IMR-90 (cell line): ENCODE data around the gene ITGA1. TPM values are rescaled to one million over a fixed set of nuclear protein-coding genes. Genes with fewer than 3 reads are reported as not detected.

Experiments
- ATAC-seq: fragments of 200-7000 bp; cut with Tn5 transposase; 2 replicates; pipeline ENCODE4 v1.9.1; 2020; ENCODE audit warnings: low read depth, mild to moderate bottlenecking, moderate library complexity
- BruUV-seq: library from RNA; stranded (reverse); fragments of 400-500 nt; replicated peaks from 2 replicates; lab custom pipeline; 2021; lab: Mats Ljungman, UMichigan
- CTCF ChIA-PET: fragments of 300-600 bp; formaldehyde crosslinking; extraction: SDS; loops from one replicate; lab custom pipeline; 2021; ENCODE audit warnings: antibody characterized with exemption; lab: Yijun Ruan, JAX
- POLR2A ChIA-PET: fragments of 300-600 bp; sonication (Branson Sonifier 250); formaldehyde crosslinking; loops from one replicate; lab custom pipeline; 2022; ENCODE audit warnings: antibody characterized with exemption; ENCODE audit not compliant: unreplicated experiment; lab: Charles Lee
- DNase-seq: peaks from one replicate; pipeline ENCODE4 v3.0.0; 2013
- H2AFZ ChIP-seq: replicated peaks from 2 replicates; pipeline ENCODE3; 2013; ENCODE audit warnings: low read length, mild to moderate bottlenecking; ENCODE audit not compliant: poor library complexity
- H2AK5ac ChIP-seq: 2 replicates; pipeline ENCODE4 v1.6.1; 2013; ENCODE audit warnings: low read depth, low read length, inconsistent platforms
- H2AK9ac ChIP-seq: replicated peaks from 2 replicates; pipeline ENCODE3; 2013; ENCODE audit warnings: mild to moderate bottlenecking, low read depth, low read length, moderate library complexity; ENCODE audit not compliant: poor library complexity
- H2BK120ac ChIP-seq: 2 replicates; pipeline ENCODE4 v1.6.1; 2013; ENCODE audit warnings: low read depth, low read length, inconsistent platforms
- H2BK15ac ChIP-seq: 3 replicates; pipeline ENCODE4 v1.6.1; 2013; ENCODE audit warnings: low read depth, low read length, inconsistent platforms
- H2BK20ac ChIP-seq: 2 replicates; pipeline ENCODE4 v1.6.1; 2013; ENCODE audit warnings: low read depth, mild to moderate bottlenecking, inconsistent platforms, low read length, moderate library complexity
- H2BK5ac ChIP-seq: 2 replicates; pipeline ENCODE4 v1.6.1; 2013; ENCODE audit warnings: mild to moderate bottlenecking, low read depth, low read length, inconsistent platforms; ENCODE audit not compliant: poor library complexity, severe bottlenecking
- H3K14ac ChIP-seq: replicated peaks from 2 replicates; pipeline ENCODE4 v1.6.1; 2013; ENCODE audit warnings: low read depth, low read length, inconsistent platforms
- H3K18ac ChIP-seq: 2 replicates; pipeline ENCODE4 v1.6.1; 2013; ENCODE audit warnings: low read depth, low read length, control low read depth
- H3K23ac ChIP-seq: 2 replicates; pipeline ENCODE4 v1.6.1; 2013; ENCODE audit warnings: low read depth, low read length, inconsistent platforms
- H3K27ac ChIP-seq: 2 replicates; pipeline ENCODE4 v1.5.1; 2013; ENCODE audit warnings: mild to moderate bottlenecking, control low read depth, low read length; ENCODE audit not compliant: insufficient read depth
- H3K27me3 ChIP-seq: 2 replicates; pipeline ENCODE4 v1.6.1; 2013; ENCODE audit warnings: low read length; ENCODE audit not compliant: control insufficient read depth, insufficient read depth
- H3K36me3 ChIP-seq: 2 replicates; pipeline ENCODE4 v1.6.1; 2013; ENCODE audit warnings: low read length, mixed read lengths; ENCODE audit not compliant: control insufficient read depth, insufficient read depth
- H3K4ac ChIP-seq: 2 replicates; pipeline ENCODE4 v1.6.1; 2013; ENCODE audit warnings: low read depth, low read length, inconsistent platforms
- H3K4me1 ChIP-seq: 2 replicates; pipeline ENCODE4 v1.6.1; 2013; ENCODE audit warnings: low read length, mixed read lengths; ENCODE audit not compliant: control insufficient read depth, insufficient read depth
- H3K4me2 ChIP-seq: 2 replicates; pipeline ENCODE4 v1.6.1; 2013; ENCODE audit warnings: low read depth, mild to moderate bottlenecking, control low read depth, low read length, moderate library complexity
- H3K4me3 ChIP-seq: 2 replicates; pipeline ENCODE4 v1.5.1; 2013; ENCODE audit warnings: low read depth, mild to moderate bottlenecking, control low read depth, low read length, moderate library complexity; ENCODE audit not compliant: insufficient read depth
- H3K56ac ChIP-seq: 2 replicates; pipeline ENCODE4 v1.6.1; 2013; ENCODE audit warnings: low read length, inconsistent platforms; ENCODE audit not compliant: insufficient read depth; ENCODE audit errors: extremely low read depth
- H3K79me1 ChIP-seq, 2 experiments: 2 replicates each; pipeline ENCODE4 v1.6.1; 2013; ENCODE audit warnings: low read length in 2 of 2, inconsistent platforms in 1 of 2, low read depth in 1 of 2
- H3K9ac ChIP-seq: 2 replicates; pipeline ENCODE4 v1.6.1; 2013; ENCODE audit warnings: low read depth, low read length, control low read depth
- H3K9me1 ChIP-seq: 2 replicates; pipeline ENCODE4 v1.6.1; 2013; ENCODE audit warnings: low read length, inconsistent platforms; ENCODE audit not compliant: insufficient read depth
- H3K9me3 ChIP-seq: 2 replicates; pipeline ENCODE4 v1.6.1; 2013; ENCODE audit warnings: low read length; ENCODE audit not compliant: control insufficient read depth, insufficient read depth
- H4K20me1 ChIP-seq: 2 replicates; pipeline ENCODE4 v1.6.1; 2013; ENCODE audit warnings: low read length, inconsistent platforms; ENCODE audit not compliant: insufficient read depth
- H4K5ac ChIP-seq: 2 replicates; pipeline ENCODE4 v1.6.1; 2013; ENCODE audit warnings: mild to moderate bottlenecking, low read depth, low read length, control low read depth
- H4K8ac ChIP-seq, 2 experiments: 2 replicates each; pipeline ENCODE4 v1.6.1; 2013; ENCODE audit warnings: low read depth in 2 of 2, low read length in 2 of 2, control low read depth in 1 of 2, inconsistent platforms in 1 of 2
- H4K91ac ChIP-seq: 2 replicates; pipeline ENCODE4 v1.6.1; 2013; ENCODE audit warnings: low read depth, low read length, inconsistent platforms; ENCODE audit not compliant: insufficient read depth
- BHLHE40 ChIP-seq: fragments of 150-350 bp; IDR thresholded peaks from 2 replicates; pipeline ENCODE4 v1.6.1; 2016; ENCODE audit warnings: mild to moderate bottlenecking, low read depth, low read length
- CEBPB ChIP-seq: IDR thresholded peaks from 2 replicates; pipeline ENCODE4 v1.6.1; 2012; ENCODE audit warnings: low read depth, low read length, improper control_type of control experiment
- CHD1 ChIP-seq: IDR thresholded peaks from 2 replicates; pipeline ENCODE4 v1.6.1; 2012; ENCODE audit warnings: low read depth, low read length, improper control_type of control experiment
- FOS ChIP-seq: fragments of 150-350 bp; IDR thresholded peaks from 2 replicates; pipeline ENCODE4 v1.6.1; 2016; ENCODE audit warnings: low read depth, low read length
- MAFK ChIP-seq: IDR thresholded peaks from 2 replicates; pipeline ENCODE4 v1.6.1; 2012; ENCODE audit warnings: low read depth, low read length, improper control_type of control experiment
- MAZ ChIP-seq: IDR thresholded peaks from 2 replicates; pipeline ENCODE4 v1.6.1; 2012; ENCODE audit warnings: low read depth, mild to moderate bottlenecking, low read length, improper control_type of control experiment, moderate library complexity, borderline replicate concordance
- MXI1 ChIP-seq: IDR thresholded peaks from 2 replicates; pipeline ENCODE4 v1.6.1; 2012; ENCODE audit warnings: low read depth, mild to moderate bottlenecking, low read length, moderate library complexity, borderline replicate concordance
- NFE2L2 ChIP-seq: fragments of 150-350 bp; IDR thresholded peaks from 2 replicates; pipeline ENCODE4 v1.6.1; 2016; ENCODE audit warnings: low read depth, mild to moderate bottlenecking, low read length
- POLR2A ChIP-seq: IDR thresholded peaks from 2 replicates; pipeline ENCODE4 v1.6.1; 2012; ENCODE audit warnings: mild to moderate bottlenecking, low read depth, low read length
- RAD21 ChIP-seq: IDR thresholded peaks from 2 replicates; pipeline ENCODE4 v1.6.1; 2012; ENCODE audit warnings: low read length, improper control_type of control experiment
- RCOR1 ChIP-seq: IDR thresholded peaks from 2 replicates; pipeline ENCODE4 v1.6.1; 2012; ENCODE audit warnings: mild to moderate bottlenecking, low read length, improper control_type of control experiment; ENCODE audit not compliant: insufficient replicate concordance
- RFX5 ChIP-seq: IDR thresholded peaks from 2 replicates; pipeline ENCODE4 v1.8.0; 2012; ENCODE audit warnings: low read depth, mild to moderate bottlenecking, low read length, moderate library complexity
- USF2 ChIP-seq: fragments of 150-350 bp; IDR thresholded peaks from 2 replicates; pipeline ENCODE4 v1.6.1; 2017; ENCODE audit warnings: mild to moderate bottlenecking, antibody characterized with exemption, low read length, low read depth
- WGBS, 2 experiments: methylation state at CpG; one replicate each; pipeline versions ENCODE4 v1.1.5 to v1.1.7; 2013; ENCODE audit warnings: missing lambda C conversion rate in 2 of 2; ENCODE audit not compliant: insufficient read length in 1 of 2; ENCODE audit errors: extremely low coverage in 2 of 2; 5-methylcytosine and 5-hydroxymethylcytosine counted together
- dilution Hi-C: fragments of 300-500 bp; cut with HindIII; formaldehyde crosslinking; loops from one replicate; pipeline ENCODE4 v1.14.3; 2018; ENCODE audit warnings: low sequenced_read_pairs; ENCODE audit not compliant: unreplicated experiment
- in situ Hi-C: fragments of 300-500 bp; cut with MboI; formaldehyde crosslinking; loops from 3 replicates; pipeline ENCODE4 v1.14.3; 2019; ENCODE audit warnings: low sequenced_read_pairs, inconsistent platforms, mixed read lengths
- intact Hi-C: fragments of 100-400 bp; cut with micrococcal nuclease; formaldehyde crosslinking; loops from 2 replicates; pipeline ENCODE4 v1.10.0; 2022
- polyA plus RNA-seq, 3 experiments: library from polyadenylated mRNA; depleted of rRNA; stranded (reverse); fragments of >200 nt; gene quantifications; 2 replicates each; pipeline ENCODE4 v1.2.3, GENCODE V29; 2012; ENCODE audit warnings: low replicate concordance in 1 of 3
- total RNA-seq: library from RNA; depleted of rRNA; stranded (reverse); fragments of >200 nt; gene quantifications from 2 replicates; pipeline ENCODE4 v1.2.3, GENCODE V29; 2012
- TF ChIP-seq, protein P1 (sequence below): conservative IDR thresholded peaks from 2 replicates; pipeline ENCODE4 v1.5.1; 2012; ENCODE audit warnings: mild to moderate bottlenecking, low read depth, low read length, improper control_type of control experiment
- TF ChIP-seq, protein P2 (sequence below): fragments of 150-350 bp; IDR thresholded peaks from 2 replicates; pipeline ENCODE4 v1.6.1; 2016; ENCODE audit warnings: low read depth, mild to moderate bottlenecking, low read length, moderate library complexity, borderline replicate concordance

The ITGA1 gene
- total and polyA plus RNA-seq, 2 of the 4 experiments (the other 2 are of a cell fraction) = 22.3 to 95.2 TPM

DNA sequence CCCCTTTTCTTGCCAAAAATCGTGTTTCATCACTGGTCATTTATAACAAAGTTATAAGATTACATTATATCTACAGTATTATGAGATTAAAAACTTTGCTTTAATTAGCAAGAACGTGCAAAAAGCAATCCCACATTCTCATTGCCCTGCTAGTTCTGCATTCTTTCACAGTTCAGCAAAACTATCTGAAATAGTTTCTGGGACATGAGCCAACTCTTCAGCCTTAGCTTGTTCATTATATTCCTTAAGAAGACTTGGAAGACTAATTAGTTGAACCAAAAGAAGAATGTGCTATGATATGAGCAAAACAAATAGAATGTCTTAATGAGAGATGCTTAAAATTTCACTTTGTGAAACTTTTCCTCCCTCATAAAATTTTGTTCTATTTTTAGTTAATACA is 76.7 kb downstream of the ITGA1 start:
- Histone ChIP-seq H2BK15ac (peak overlapping the region; percentile 97), H4K8ac (peak overlapping the region; percentile 97 to 99), H3K27ac (peak overlapping the region; percentile 100), H3K56ac (peak overlapping the region; percentile 100), H2AK9ac (no peak overlapping the region), H3K9ac (peak overlapping the region; percentile 98; the same call in 1 of the 2 replicates), H3K4me1 (peaks cover 7% of the 10 kb centered on the region; the same call in 1 of the 2 replicates), H4K20me1 (no peaks in the 10 kb centered on the region), H3K36me3 (peaks cover 12% of the 10 kb centered on the region), H3K79me1 (peaks cover 18 to 27% of the 10 kb centered on the region in 2 experiments), H3K4ac (peak overlapping the region; percentile 92), H3K9me1 (peaks cover 4% of the 10 kb centered on the region; the same call in 1 of the 2 replicates), H3K4me3 (no peak overlapping the region), H2AFZ (no peak overlapping the region), H2BK20ac (peak overlapping the region; percentile 99), H2AK5ac (peak overlapping the region; percentile 54), H2BK120ac (peak overlapping the region; percentile 100), H4K5ac (peak overlapping the region; percentile 92; the same call in 1 of the 2 replicates), H3K4me2 (peak overlapping the region; percentile 79; the same call in 1 of the 2 replicates), H3K9me3 (no peaks in the 10 kb centered on the region), H3K14ac (peak overlapping the region; percentile 98), H3K18ac (peak overlapping the region; percentile 95), H2BK5ac (peak overlapping the region; percentile 100), H4K91ac (peak overlapping the region; percentile 99), H3K23ac (peak overlapping the region; percentile 99), H3K27me3 (no peaks in the 10 kb centered on the region)
- no peak for TF ChIP-seq CHD1
- TF ChIP-seq, protein P1, sequence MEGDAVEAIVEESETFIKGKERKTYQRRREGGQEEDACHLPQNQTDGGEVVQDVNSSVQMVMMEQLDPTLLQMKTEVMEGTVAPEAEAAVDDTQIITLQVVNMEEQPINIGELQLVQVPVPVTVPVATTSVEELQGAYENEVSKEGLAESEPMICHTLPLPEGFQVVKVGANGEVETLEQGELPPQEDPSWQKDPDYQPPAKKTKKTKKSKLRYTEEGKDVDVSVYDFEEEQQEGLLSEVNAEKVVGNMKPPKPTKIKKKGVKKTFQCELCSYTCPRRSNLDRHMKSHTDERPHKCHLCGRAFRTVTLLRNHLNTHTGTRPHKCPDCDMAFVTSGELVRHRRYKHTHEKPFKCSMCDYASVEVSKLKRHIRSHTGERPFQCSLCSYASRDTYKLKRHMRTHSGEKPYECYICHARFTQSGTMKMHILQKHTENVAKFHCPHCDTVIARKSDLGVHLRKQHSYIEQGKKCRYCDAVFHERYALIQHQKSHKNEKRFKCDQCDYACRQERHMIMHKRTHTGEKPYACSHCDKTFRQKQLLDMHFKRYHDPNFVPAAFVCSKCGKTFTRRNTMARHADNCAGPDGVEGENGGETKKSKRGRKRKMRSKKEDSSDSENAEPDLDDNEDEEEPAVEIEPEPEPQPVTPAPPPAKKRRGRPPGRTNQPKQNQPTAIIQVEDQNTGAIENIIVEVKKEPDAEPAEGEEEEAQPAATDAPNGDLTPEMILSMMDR = no peak
- no peak for TF ChIP-seq MAFK
- no peak for TF ChIP-seq USF2
- no peak; the same call in 1 of the 2 replicates for TF ChIP-seq BHLHE40
- TF ChIP-seq NFE2L2 = no peak
- no peak for TF ChIP-seq RFX5
- no peak for TF ChIP-seq RCOR1
- no peak for TF ChIP-seq POLR2A
- no peak for TF ChIP-seq RAD21
- TF ChIP-seq CEBPB = no peak
- TF ChIP-seq MAZ = no peak
- TF ChIP-seq FOS = no peak
- TF ChIP-seq MXI1 = no peak
- TF ChIP-seq, protein P2, sequence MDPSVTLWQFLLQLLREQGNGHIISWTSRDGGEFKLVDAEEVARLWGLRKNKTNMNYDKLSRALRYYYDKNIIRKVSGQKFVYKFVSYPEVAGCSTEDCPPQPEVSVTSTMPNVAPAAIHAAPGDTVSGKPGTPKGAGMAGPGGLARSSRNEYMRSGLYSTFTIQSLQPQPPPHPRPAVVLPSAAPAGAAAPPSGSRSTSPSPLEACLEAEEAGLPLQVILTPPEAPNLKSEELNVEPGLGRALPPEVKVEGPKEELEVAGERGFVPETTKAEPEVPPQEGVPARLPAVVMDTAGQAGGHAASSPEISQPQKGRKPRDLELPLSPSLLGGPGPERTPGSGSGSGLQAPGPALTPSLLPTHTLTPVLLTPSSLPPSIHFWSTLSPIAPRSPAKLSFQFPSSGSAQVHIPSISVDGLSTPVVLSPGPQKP = no peak
- ChIA-PET CTCF (no interaction called here), POLR2A (interaction anchor here (0.6 to 2.4 kb wide), 4 partner anchors 16 to 245 kb away, joined by 3 to 13 read pairs (median 3); partner anchors contain the start of gene MOCS2)
- in situ Hi-C loops = no loop called here
- intact Hi-C loops = loop anchor here (2.0 kb wide), 2 partner anchors 28 to 64 kb away; no protein-coding TSS in a partner anchor
- no CpG with 5 or more reads among the region's 2 CpGs for WGBS, 2 experiments
- DNase-seq = peak; percentile 76
- ATAC-seq = peak; percentile 40
- dilution Hi-C loops = no loop called here
- TSS peak; percentile 90 for BruUV-seq
